GM19395 (cell line): ENCODE data around the gene GZMM.

Experiments
- ATAC-seq: cut with Tn5 transposase; IDR thresholded peaks from one replicate; pipeline ENCODE4 v1.9.1; 2021; ENCODE audit warnings: mild to moderate bottlenecking, moderate library complexity; ENCODE audit not compliant: unreplicated experiment

The GZMM gene

GRCh38 chr19:533364-534058 is 10.3 kb upstream of the GZMM start:
- no peak for ATAC-seq

DNA sequence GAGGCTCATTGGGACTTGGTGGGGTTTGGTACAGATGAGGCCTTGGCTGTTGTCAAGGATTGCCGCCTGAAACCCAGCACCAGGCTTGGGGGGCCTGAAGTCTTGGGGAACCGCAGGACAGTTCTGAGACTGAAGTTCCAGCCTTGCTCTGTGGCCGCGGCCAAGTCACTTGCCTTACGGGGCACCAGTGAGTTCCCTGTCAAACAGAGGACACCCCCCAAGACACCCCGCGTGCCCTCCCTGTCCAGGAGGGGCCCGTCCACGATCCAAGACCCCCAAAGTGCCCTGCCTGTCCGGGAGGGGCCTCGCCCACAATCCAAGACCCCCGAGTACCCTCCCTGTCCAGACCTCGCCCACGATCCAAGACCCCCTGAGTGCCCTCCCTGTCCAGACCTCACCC is 9.8 kb upstream of the GZMM start:
- no peak for ATAC-seq

- ATAC-seq, result no peak
These were observed 8.6 kb upstream of the GZMM start for GRCh38 chr19:535017-535835.

DNA sequence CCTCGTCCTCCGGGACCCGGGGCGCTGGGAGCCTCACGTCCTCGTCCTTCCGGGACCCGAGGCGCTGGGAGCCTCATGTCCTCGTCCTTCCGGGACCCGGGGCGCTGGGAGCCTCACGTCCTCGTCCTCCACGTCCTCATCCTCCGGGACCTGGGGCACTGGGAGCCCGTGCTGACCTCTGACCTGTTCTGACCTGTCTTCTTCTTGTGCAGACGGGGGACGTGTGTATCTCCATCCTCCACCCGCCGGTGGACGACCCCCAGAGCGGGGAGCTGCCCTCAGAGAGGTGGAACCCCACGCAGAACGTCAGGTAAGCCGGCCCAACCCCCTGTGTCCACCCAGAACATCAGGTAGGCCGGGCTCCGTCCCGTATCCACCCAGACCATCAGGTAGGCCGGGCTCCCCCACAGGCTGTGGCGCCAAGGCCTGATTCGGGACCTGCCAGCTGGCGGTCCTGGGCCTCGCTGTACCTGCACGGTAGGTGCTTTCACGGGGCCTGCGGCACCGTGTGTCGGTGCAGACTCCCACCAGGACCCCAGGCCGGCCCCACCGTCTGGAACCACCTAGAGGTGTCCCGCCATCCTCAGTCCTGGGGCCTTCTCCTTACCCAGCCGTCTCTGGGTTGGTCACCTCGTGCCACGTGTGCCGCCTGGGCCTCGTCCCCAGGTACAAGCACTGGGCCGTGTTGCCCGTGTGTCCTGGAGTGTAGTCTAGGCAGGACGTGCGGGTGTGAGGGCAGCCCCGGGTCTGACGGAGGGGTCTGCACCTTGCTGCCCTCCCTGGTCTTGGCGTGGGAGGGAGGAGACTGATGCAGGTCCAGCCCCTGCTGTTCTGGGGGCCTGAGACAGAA is 7.6 kb upstream of the GZMM start:
- no peak for ATAC-seq

- no peak for ATAC-seq
These were observed 6.9 kb upstream of the GZMM start for GRCh38 chr19:536881-537404.

GRCh38 chr19:538641-539428 is 5.0 kb upstream of the GZMM start:
- ATAC-seq, result no peak

DNA sequence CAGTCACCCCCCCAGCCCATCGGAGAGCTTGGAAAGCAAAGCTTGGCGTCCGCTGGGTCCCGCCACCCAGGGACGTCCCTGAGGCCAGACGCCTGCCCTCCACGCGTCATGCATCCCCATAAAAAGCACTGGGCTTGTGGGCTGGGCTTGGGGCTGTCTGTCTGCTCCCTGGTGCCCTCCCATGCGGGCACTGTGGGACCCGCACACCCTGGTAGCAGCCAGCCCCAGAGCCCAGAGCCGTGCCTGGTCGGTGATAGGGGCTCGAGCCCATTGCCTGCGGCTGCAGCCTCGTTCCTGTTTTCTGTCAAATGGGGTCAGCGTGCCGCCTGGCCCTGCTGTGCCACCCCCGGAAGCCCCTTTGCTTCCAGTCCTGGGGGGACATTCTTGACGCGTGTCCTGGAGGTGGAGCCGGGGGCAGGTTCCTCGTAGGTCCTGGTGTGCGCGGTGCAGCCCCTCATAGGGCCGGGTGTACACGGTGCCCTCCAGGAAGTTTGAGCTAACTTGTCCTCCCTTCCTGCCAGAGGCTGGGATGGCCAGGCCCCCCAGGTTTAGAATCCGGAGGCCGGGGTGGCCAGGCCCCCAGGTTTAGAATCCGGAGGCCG is 4.3 kb upstream of the GZMM start:
- no peak for ATAC-seq

- no peak for ATAC-seq
These were observed 2.8 kb upstream of the GZMM start for GRCh38 chr19:540867-541637.

- no peak for ATAC-seq
These were observed 2.2 kb upstream of the GZMM start for GRCh38 chr19:541699-542098.

DNA sequence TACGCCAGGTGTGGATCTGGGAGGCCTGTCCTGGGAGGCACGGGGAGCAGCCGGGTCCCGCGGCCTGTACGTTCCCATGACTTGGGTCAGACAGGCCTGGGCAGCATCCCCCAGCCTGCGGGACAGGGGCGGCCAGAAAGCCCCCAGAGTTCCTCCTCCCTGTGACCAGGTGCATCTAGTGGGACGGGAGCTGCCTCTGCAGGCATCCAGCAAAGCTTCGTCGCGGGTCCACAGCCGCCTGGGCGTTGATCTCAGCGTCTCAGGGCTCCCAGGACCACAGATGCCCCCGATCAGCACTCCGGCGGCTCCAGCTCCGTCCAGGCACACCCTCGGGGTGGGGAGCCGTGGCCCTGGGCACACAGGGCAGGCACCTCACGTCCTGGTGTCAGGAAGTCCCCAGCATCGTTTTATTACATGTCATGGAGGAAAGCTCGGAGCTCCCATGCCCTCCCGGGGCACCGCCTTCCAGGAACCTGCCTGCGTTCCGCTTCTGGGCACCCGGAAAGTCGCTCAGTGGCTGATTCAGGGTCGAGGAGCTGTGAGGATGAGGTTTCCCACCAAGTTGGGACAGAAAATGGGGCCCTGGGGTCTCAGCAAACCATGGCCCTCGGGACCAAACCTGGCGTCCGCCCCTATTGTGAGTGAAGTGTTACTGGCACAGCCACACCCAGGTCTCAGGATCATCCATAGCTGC is 1.5 kb upstream of the GZMM start:
- no peak for ATAC-seq

DNA sequence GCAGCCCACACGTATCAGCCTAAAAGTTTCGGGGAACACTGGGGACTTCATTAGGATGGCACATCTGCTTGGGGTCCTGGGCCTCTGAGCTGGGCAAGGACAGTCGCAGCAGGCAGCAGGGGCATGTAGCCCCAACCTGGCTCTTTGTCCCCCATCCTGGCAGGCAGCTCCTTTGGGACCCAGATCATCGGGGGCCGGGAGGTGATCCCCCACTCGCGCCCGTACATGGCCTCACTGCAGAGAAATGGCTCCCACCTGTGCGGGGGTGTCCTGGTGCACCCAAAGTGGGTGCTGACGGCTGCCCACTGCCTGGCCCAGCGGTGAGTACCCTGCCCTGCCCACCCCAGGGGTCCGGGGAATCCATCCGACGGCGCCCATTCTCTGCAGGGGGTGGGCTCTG is 3.3 kb downstream of the GZMM start:
- ATAC-seq, result no peak

DNA sequence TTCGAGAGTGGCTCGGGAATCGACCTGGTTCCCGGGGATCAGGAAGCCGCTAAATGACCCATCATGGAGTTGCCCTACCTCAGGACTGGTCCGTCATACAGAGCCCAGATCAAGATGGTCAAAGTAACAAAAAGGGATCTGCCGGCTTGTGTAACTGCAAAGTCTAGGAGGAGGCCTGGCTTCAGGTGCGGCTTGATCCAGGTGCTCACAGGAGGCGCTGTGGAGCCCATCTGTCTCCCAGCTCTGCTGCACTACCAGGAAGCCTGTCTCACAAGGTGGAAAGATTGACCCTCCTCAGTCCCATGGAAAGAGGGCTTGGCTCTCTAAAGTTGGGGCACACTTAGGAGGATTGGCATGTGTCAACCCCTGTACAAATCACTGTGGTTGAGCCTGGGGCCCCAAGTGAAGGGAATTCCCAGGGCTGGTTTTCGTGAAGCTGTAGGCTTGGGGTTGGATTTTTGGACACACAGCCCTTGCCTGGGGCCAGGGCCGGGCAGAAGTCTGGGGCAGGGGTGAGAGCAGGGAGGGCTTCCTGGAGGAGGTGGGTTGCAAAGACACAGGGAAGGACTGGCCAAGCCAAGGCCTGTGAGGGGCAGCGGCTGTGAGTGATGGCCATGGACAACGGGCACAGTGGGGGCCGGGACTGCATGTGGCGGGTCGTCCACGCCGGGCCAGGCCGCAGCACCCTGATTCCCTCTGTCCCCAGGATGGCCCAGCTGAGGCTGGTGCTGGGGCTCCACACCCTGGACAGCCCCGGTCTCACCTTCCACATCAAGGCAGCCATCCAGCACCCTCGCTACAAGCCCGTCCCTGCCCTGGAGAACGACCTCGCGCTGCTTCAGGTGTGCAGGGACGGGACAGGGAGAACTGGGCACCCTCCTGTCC is 4.2 kb downstream of the GZMM start:
- ATAC-seq, result no peak

GRCh38 chr19:548886-549830 is 5.3 kb downstream of the GZMM start:
- no peak for ATAC-seq

DNA sequence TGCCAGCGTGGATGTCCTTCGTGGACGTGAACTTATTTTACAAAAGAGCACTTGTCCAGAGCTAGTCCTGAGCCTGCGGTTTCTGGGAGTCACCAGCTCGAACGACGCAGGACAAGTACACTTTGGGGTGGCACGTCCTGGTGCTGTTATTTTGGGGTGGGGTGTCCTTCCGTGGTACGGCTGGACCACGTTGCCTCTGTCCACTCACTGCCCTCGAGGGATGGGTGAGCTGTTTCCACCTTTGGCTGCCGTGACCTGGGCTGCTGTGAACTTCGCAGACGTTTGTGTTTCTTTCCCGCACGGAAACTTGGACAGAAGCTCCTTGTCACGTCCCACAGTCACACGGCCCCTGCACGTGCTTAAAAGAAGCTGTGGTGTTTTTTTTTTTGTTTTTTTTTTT is 11.0 kb downstream of the GZMM start:
- ATAC-seq, result no peak

DNA sequence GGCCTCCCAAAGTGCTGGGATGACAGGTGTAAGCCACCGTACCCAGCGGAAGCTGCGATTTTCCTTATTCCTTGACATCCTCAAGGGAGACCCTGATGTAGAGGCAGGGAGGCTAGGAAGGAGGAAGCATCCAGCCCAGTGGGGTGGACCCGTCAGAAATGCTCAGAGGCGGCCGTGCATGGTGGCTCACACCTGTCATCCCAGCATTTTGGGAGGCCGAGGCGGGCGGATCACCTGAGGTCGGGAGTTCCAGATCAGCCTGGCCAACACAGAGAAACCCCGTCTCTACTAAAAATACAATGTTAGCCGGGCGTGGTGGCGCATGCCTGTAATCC is 11.6 kb downstream of the GZMM start:
- ATAC-seq, result no peak

GRCh38 chr19:556611-557382 is 12.9 kb downstream of the GZMM start:
- no peak for ATAC-seq
